ENCODE data around the gene SLC6A11. TPM values are rescaled to one million over a fixed set of nuclear protein-coding genes. Genes with fewer than 3 reads are reported as not detected.

SLC6A11 gene
- total RNA-seq, 1 experiment from 2014 or later, result 1.5 TPM

- no peak overlapping the region for H2AFZ ChIP-seq (ENCODE audit: low read length)
- H3K79me2 ChIP-seq (ENCODE audit: insufficient read depth, low read length), result no peaks in the 10 kb centered on the region
- H3K14ac ChIP-seq (ENCODE audit: insufficient read depth, low read length), result no peak overlapping the region
- no peak overlapping the region for H3K18ac ChIP-seq (ENCODE audit: insufficient read length, low read depth, low read length)
- no peak overlapping the region for H4K8ac ChIP-seq (replicated peaks; ENCODE audit: insufficient read length, low read depth, low read length)
- no peak overlapping the region for H4K91ac ChIP-seq (ENCODE audit: insufficient read length, low read depth, low read length)
- 0 out of 4 replicates have a peak, but pooled peaks cover 0 to 4% of the 10 kb centered on the region in 2 experiments for H3K4me1 Mint-ChIP-seq
- peak; percentile 73 for TF ChIP-seq CTCF (conservative IDR thresholded peaks at IDR 0.05)
- H3K23me2 ChIP-seq (ENCODE audit: insufficient read length, low read depth, low read length, poor library complexity, severe bottlenecking), result no peaks in the 10 kb centered on the region
- H3K9me3 ChIP-seq (ENCODE audit: control insufficient read depth, low read depth, low read length), result no peaks in the 10 kb centered on the region
- no peaks in the 10 kb centered on the region for H3K4me1 ChIP-seq (ENCODE audit: insufficient read depth, low read length)
- no peak overlapping the region; a peak in 1 of 7 replicates for H3K27ac Mint-ChIP-seq
- no peak overlapping the region for H3K4ac ChIP-seq (ENCODE audit: low read depth, low read length)
- H3K9me3 Mint-ChIP-seq, result peaks cover 0 to 2% of the 10 kb centered on the region in 2 experiments; a peak in 3 of 5 replicates
- no peak overlapping the region for H2BK12ac ChIP-seq (ENCODE audit: insufficient read length, low read depth, low read length)
- H3K27ac ChIP-seq (ENCODE audit: insufficient read length, low read depth, low read length), result no peak overlapping the region
- no peaks in the 10 kb centered on the region for H3K27me3 ChIP-seq (ENCODE audit: insufficient read depth, low read length)
- DNase-seq, result no peak
- no peak overlapping the region for H2AK5ac ChIP-seq (ENCODE audit: insufficient read length, low read length)
- H3K79me1 ChIP-seq (ENCODE audit: insufficient read depth, low read depth, low read length, poor library complexity, severe bottlenecking), result no peaks in the 10 kb centered on the region
- H3K56ac ChIP-seq (ENCODE audit: insufficient read length, low read depth, low read length), result no peak overlapping the region
- no CpG with 5 or more reads among the region's 8 CpGs for WGBS (ENCODE audit: extremely low coverage, insufficient read length, low lambda C conversion rate)
- H3K23ac ChIP-seq (ENCODE audit: insufficient read length, low read depth, low read length), result no peak overlapping the region
- H4K5ac ChIP-seq (ENCODE audit: insufficient read length, low read depth, low read length), result no peak overlapping the region
- H3K9ac ChIP-seq (ENCODE audit: extremely low read depth, insufficient read length, low read length), result no peak overlapping the region
- H2BK20ac ChIP-seq (ENCODE audit: low read depth, low read length, poor library complexity, severe bottlenecking), result no peak overlapping the region
- no peaks in the 10 kb centered on the region for H3K36me3 Mint-ChIP-seq (ENCODE audit: insufficient read depth in 1 of 3, low read depth in 3 of 3)
- H3K4me3 Mint-ChIP-seq, result no peak overlapping the region
- H3K4me2 ChIP-seq (ENCODE audit: insufficient read depth, insufficient read length, low read length), result no peak overlapping the region
- H2BK15ac ChIP-seq (ENCODE audit: low read depth, low read length), result no peak overlapping the region
- H3T11ph ChIP-seq (ENCODE audit: low read length), result no peak overlapping the region
- no peak overlapping the region for H2BK5ac ChIP-seq (ENCODE audit: insufficient read length, low read length)
- no peaks in the 10 kb centered on the region for H4K20me1 ChIP-seq (ENCODE audit: control insufficient read depth, insufficient read depth, insufficient read length)
- peaks cover 75% of the 10 kb centered on the region for H3K27me3 Mint-ChIP-seq (ENCODE audit: low read depth)
- no peak overlapping the region for H2BK120ac ChIP-seq (ENCODE audit: low read depth, low read length, poor library complexity, severe bottlenecking)
Measured at GRCh38 chr3:10855871-10856662, 40.0 kb downstream of the SLC6A11 start.
